Measurements from ENCODE around the gene APOC4. TPM values are rescaled to one million over a fixed set of nuclear protein-coding genes. Genes with fewer than 3 reads are reported as not detected.
"Not testable (repeated sequence)": the region's sequence is repeated elsewhere in the genome, so short reads cannot be mapped to it uniquely, and the experiment has no call there.

APOC4 gene
- total RNA-seq, 1 experiment from 2014 or later = not detected

DNA sequence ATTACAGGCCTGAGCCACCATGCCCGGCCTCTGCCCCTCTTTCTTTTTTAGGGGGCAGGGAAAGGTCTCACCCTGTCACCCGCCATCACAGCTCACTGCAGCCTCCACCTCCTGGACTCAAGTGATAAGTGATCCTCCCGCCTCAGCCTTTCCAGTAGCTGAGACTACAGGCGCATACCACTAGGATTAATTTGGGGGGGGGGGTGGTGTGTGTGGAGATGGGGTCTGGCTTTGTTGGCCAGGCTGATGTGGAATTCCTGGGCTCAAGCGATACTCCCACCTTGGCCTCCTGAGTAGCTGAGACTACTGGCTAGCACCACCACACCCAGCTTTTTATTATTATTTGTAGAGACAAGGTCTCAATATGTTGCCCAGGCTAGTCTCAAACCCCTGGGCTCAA, 32.3 kb upstream of the APOC4 start:
- H3K4me2 ChIP-seq (ENCODE audit: insufficient read depth, insufficient read length, low read length) = no peak overlapping the region
- H3K4me3 Mint-ChIP-seq = no peak overlapping the region
- no peak overlapping the region for H3K14ac ChIP-seq (ENCODE audit: insufficient read depth, low read length)

GRCh38 chr19:44911896-44912295, 30.1 kb upstream of the APOC4 start:
- H3K27me3 ChIP-seq (ENCODE audit: insufficient read depth, low read length); H4K5ac ChIP-seq (ENCODE audit: insufficient read length, low read depth, low read length); H3K18ac ChIP-seq (ENCODE audit: insufficient read length, low read depth, low read length); H3K27me3 Mint-ChIP-seq (ENCODE audit: low read depth); H3K4ac ChIP-seq (ENCODE audit: low read depth, low read length); H2BK12ac ChIP-seq (ENCODE audit: insufficient read length, low read depth, low read length); H2BK120ac ChIP-seq (ENCODE audit: low read depth, low read length, poor library complexity, severe bottlenecking); H4K91ac ChIP-seq (ENCODE audit: insufficient read length, low read depth, low read length); H3K14ac ChIP-seq (ENCODE audit: insufficient read depth, low read length); H3K27ac Mint-ChIP-seq; H3K23me2 ChIP-seq (ENCODE audit: insufficient read length, low read depth, low read length, poor library complexity, severe bottlenecking); H3K56ac ChIP-seq (ENCODE audit: insufficient read length, low read depth, low read length); H4K8ac ChIP-seq (replicated peaks; ENCODE audit: insufficient read length, low read depth, low read length); H3K9me3 Mint-ChIP-seq; H2AFZ ChIP-seq (ENCODE audit: low read length); H3K23ac ChIP-seq (ENCODE audit: insufficient read length, low read depth, low read length); H2BK20ac ChIP-seq (ENCODE audit: low read depth, low read length, poor library complexity, severe bottlenecking); H4K20me1 ChIP-seq (ENCODE audit: control insufficient read depth, insufficient read depth, insufficient read length); H3K79me2 ChIP-seq (ENCODE audit: insufficient read depth, low read length); H2AK5ac ChIP-seq (ENCODE audit: insufficient read length, low read length); H3K27ac ChIP-seq (ENCODE audit: insufficient read length, low read depth, low read length); H3K9me3 ChIP-seq (ENCODE audit: control insufficient read depth, low read depth, low read length); H3K4me2 ChIP-seq (ENCODE audit: insufficient read depth, insufficient read length, low read length); H3K9ac ChIP-seq (ENCODE audit: extremely low read depth, insufficient read length, low read length); DNase-seq; H3K79me1 ChIP-seq (ENCODE audit: insufficient read depth, low read depth, low read length, poor library complexity, severe bottlenecking); H2BK15ac ChIP-seq (ENCODE audit: low read depth, low read length); H3K4me1 ChIP-seq (ENCODE audit: insufficient read depth, low read length); H3T11ph ChIP-seq (ENCODE audit: low read length); H2BK5ac ChIP-seq (ENCODE audit: insufficient read length, low read length): not testable (repeated sequence)
- Mint-ChIP-seq H3K4me3 (peak overlapping the region in 1 of 2 experiments; percentile 28; a peak in 2 of 5 replicates), H3K36me3 (ENCODE audit: insufficient read depth in 1 of 3, low read depth in 3 of 3) (peaks cover 10 to 24% (median 22%) of the 10 kb centered on the region in 3 experiments; a peak in 6 of 7 replicates), H3K4me1 (peaks cover 29 to 43% of the 10 kb centered on the region in 2 experiments)
- WGBS (ENCODE audit: extremely low coverage, insufficient read length, low lambda C conversion rate) = no CpG with 5 or more reads among the region's 6 CpGs

More for the DNA sequence above, 32.3 kb upstream of the APOC4 start:
- no peaks in the 10 kb centered on the region for H3K23me2 ChIP-seq (ENCODE audit: insufficient read length, low read depth, low read length, poor library complexity, severe bottlenecking)
- Mint-ChIP-seq H3K27ac (peak overlapping the region in 1 of 3 experiments; percentile 63; a peak in 1 of 7 replicates), H3K36me3 (ENCODE audit: insufficient read depth in 1 of 3, low read depth in 3 of 3) (peaks cover 10 to 29% (median 27%) of the 10 kb centered on the region in 3 experiments; a peak in 6 of 7 replicates), H3K27me3 (ENCODE audit: low read depth) (no peaks in the 10 kb centered on the region; the same call in 1 of the 2 replicates), H3K9me3 (no peaks in the 10 kb centered on the region; a peak in 1 of 5 replicates), H3K4me1 (peaks cover 33 to 50% of the 10 kb centered on the region in 2 experiments)
- H4K8ac ChIP-seq (replicated peaks; ENCODE audit: insufficient read length, low read depth, low read length) = no peak overlapping the region
- H2BK20ac ChIP-seq (ENCODE audit: low read depth, low read length, poor library complexity, severe bottlenecking) = no peak overlapping the region
- H3K79me1 ChIP-seq (ENCODE audit: insufficient read depth, low read depth, low read length, poor library complexity, severe bottlenecking) = no peaks in the 10 kb centered on the region
- WGBS (ENCODE audit: extremely low coverage, insufficient read length, low lambda C conversion rate) = no CpG with 5 or more reads among the region's 5 CpGs
- H2BK12ac ChIP-seq (ENCODE audit: insufficient read length, low read depth, low read length) = no peak overlapping the region
- no peak overlapping the region for H4K5ac ChIP-seq (ENCODE audit: insufficient read length, low read depth, low read length)
- no peak overlapping the region for H4K91ac ChIP-seq (ENCODE audit: insufficient read length, low read depth, low read length)
- no peak overlapping the region for H3K18ac ChIP-seq (ENCODE audit: insufficient read length, low read depth, low read length)
- H2BK5ac ChIP-seq (ENCODE audit: insufficient read length, low read length) = no peak overlapping the region
- H3K56ac ChIP-seq (ENCODE audit: insufficient read length, low read depth, low read length) = no peak overlapping the region
- H3K27me3 ChIP-seq (ENCODE audit: insufficient read depth, low read length) = no peaks in the 10 kb centered on the region
- H3T11ph ChIP-seq (ENCODE audit: low read length) = no peak overlapping the region
- H3K4ac ChIP-seq (ENCODE audit: low read depth, low read length) = no peak overlapping the region
- H3K23ac ChIP-seq (ENCODE audit: insufficient read length, low read depth, low read length) = no peak overlapping the region
- no peak overlapping the region for H2BK120ac ChIP-seq (ENCODE audit: low read depth, low read length, poor library complexity, severe bottlenecking)
- no peaks in the 10 kb centered on the region for H4K20me1 ChIP-seq (ENCODE audit: control insufficient read depth, insufficient read depth, insufficient read length)
- no peak for DNase-seq
- no peak overlapping the region for H2AFZ ChIP-seq (ENCODE audit: low read length)
- no peaks in the 10 kb centered on the region for H3K9me3 ChIP-seq (ENCODE audit: control insufficient read depth, low read depth, low read length)
- TF ChIP-seq, protein P1, sequence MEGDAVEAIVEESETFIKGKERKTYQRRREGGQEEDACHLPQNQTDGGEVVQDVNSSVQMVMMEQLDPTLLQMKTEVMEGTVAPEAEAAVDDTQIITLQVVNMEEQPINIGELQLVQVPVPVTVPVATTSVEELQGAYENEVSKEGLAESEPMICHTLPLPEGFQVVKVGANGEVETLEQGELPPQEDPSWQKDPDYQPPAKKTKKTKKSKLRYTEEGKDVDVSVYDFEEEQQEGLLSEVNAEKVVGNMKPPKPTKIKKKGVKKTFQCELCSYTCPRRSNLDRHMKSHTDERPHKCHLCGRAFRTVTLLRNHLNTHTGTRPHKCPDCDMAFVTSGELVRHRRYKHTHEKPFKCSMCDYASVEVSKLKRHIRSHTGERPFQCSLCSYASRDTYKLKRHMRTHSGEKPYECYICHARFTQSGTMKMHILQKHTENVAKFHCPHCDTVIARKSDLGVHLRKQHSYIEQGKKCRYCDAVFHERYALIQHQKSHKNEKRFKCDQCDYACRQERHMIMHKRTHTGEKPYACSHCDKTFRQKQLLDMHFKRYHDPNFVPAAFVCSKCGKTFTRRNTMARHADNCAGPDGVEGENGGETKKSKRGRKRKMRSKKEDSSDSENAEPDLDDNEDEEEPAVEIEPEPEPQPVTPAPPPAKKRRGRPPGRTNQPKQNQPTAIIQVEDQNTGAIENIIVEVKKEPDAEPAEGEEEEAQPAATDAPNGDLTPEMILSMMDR (conservative IDR thresholded peaks at IDR 0.05) = no peak
- H2AK5ac ChIP-seq (ENCODE audit: insufficient read length, low read length) = no peak overlapping the region
- H3K27ac ChIP-seq (ENCODE audit: insufficient read length, low read depth, low read length) = no peak overlapping the region
- H3K9ac ChIP-seq (ENCODE audit: extremely low read depth, insufficient read length, low read length) = no peak overlapping the region
- no peak overlapping the region for H2BK15ac ChIP-seq (ENCODE audit: low read depth, low read length)
- H3K4me1 ChIP-seq (ENCODE audit: insufficient read depth, low read length) = peaks cover 2% of the 10 kb centered on the region; the same call in 1 of the 2 replicates
- no peaks in the 10 kb centered on the region; the same call in 1 of the 2 replicates for H3K79me2 ChIP-seq (ENCODE audit: insufficient read depth, low read length)

All from H9 (cell line).